NCI-H82 treated with DMSO at 0.1 percent for 48 hours (cell line): ENCODE measurements around the gene MADD.

Experiments
- DNase-seq: peaks from one replicate; lab custom pipeline; 2025; ENCODE audit not compliant: unreplicated experiment; lab: John Stamatoyannopoulos, UW

The MADD gene

GRCh38 chr11:47269829-47270305 is at the start of gene MADD:
Gene MADD, plus strand, starts transcription at chr11:47270133.
- peak; percentile 68 for DNase-seq

GRCh38 chr11:47220401-47220821 is 49.5 kb upstream of the MADD start:
- DNase-seq, result no peak

GRCh38 chr11:47222696-47223095 is 47.2 kb upstream of the MADD start:
- no peak for DNase-seq

- DNase-seq, result no peak
Measured at GRCh38 chr11:47225552-47226400, 44.2 kb upstream of the MADD start.

- no peak for DNase-seq
Measured at GRCh38 chr11:47229161-47229560, 40.8 kb upstream of the MADD start.

- DNase-seq, result no peak
Measured at GRCh38 chr11:47233051-47233450, 36.9 kb upstream of the MADD start.

- DNase-seq, result no peak
Measured at GRCh38 chr11:47233989-47234668, 35.8 kb upstream of the MADD start.

- DNase-seq, result no peak
Measured at GRCh38 chr11:47234669-47235100, 35.2 kb upstream of the MADD start.

GRCh38 chr11:47235163-47235562 is 34.8 kb upstream of the MADD start:
- DNase-seq, result no peak

- DNase-seq, result peak; percentile 44
Measured at GRCh38 chr11:47236482-47236881, 33.5 kb upstream of the MADD start.

- no peak for DNase-seq
Measured at GRCh38 chr11:47239852-47240251, 30.1 kb upstream of the MADD start.

- DNase-seq, result no peak
Measured at GRCh38 chr11:47241841-47242301, 28.1 kb upstream of the MADD start.

GRCh38 chr11:47242596-47243192 is 27.2 kb upstream of the MADD start:
- DNase-seq, result no peak

GRCh38 chr11:47243454-47243853 is 26.5 kb upstream of the MADD start:
- no peak for DNase-seq

- DNase-seq, result no peak
Measured at GRCh38 chr11:47244448-47245350, 25.2 kb upstream of the MADD start.

GRCh38 chr11:47245611-47246357 is 24.1 kb upstream of the MADD start:
- no peak for DNase-seq

GRCh38 chr11:47247502-47247901 is 22.4 kb upstream of the MADD start:
- no peak for DNase-seq

GRCh38 chr11:47248304-47248663 is 21.6 kb upstream of the MADD start:
- DNase-seq, result no peak

GRCh38 chr11:47248664-47249377 is 21.1 kb upstream of the MADD start, which contains the start of gene ACP2:
Gene ACP2, minus strand, starts transcription at chr11:47248814. Its CDS starts 25 bp downstream, at chr11:47248789.
- DNase-seq, result peak; percentile 61
